Activated naive CD4-positive, alpha-beta T cell treated with anti-CD3 and anti-CD28 coated beads, Interleukin-2, amount 50 U/mL, for 24 hours (primary cell): ENCODE measurements around the gene SCFD2.

ENCODE experiments used
- H3K27ac Mint-ChIP-seq: one replicate; pipeline ENCODE4 v1.8.0; 2021; ENCODE audit warnings: mild to moderate bottlenecking, mixed read lengths
- H3K27me3 Mint-ChIP-seq: one replicate; pipeline ENCODE4 v1.8.0; 2021; ENCODE audit warnings: mixed read lengths
- H3K36me3 Mint-ChIP-seq: one replicate; pipeline ENCODE4 v1.8.0; 2021; ENCODE audit warnings: mixed read lengths
- H3K4me1 Mint-ChIP-seq: one replicate; pipeline ENCODE4 v1.8.0; 2021; ENCODE audit warnings: mixed read lengths
- H3K4me3 Mint-ChIP-seq: one replicate; pipeline ENCODE4 v1.8.0; 2021; ENCODE audit warnings: mild to moderate bottlenecking, mixed read lengths
- H3K9me3 Mint-ChIP-seq: one replicate; pipeline ENCODE4 v1.8.0; 2021; ENCODE audit warnings: mixed read lengths

Gene SCFD2

GRCh38 chr4:52823702-52824092 is 542.2 kb downstream of the SCFD2 start:
- H3K9me3 Mint-ChIP-seq = no peaks in the 10 kb centered on the region
- H3K36me3 Mint-ChIP-seq = no peaks in the 10 kb centered on the region
- H3K4me3 Mint-ChIP-seq = no peak overlapping the region
- H3K27ac Mint-ChIP-seq = no peak overlapping the region
- H3K27me3 Mint-ChIP-seq = no peaks in the 10 kb centered on the region
- H3K4me1 Mint-ChIP-seq = peaks cover 17% of the 10 kb centered on the region
